Limb (tissue), 2 donors: Measurements from ENCODE around the gene TYSND1.
"Not testable (repeated sequence)": the region's sequence is repeated elsewhere in the genome, so short reads cannot be mapped to it uniquely, and the experiment has no call there.

Source experiments
- DNase-seq, 2 donors: peaks; one replicate each; pipeline ENCODE4 v3.0.0-alpha.2; 2016; ENCODE audit errors: extremely low spot score in 2 of 2

TYSND1 gene

DNA sequence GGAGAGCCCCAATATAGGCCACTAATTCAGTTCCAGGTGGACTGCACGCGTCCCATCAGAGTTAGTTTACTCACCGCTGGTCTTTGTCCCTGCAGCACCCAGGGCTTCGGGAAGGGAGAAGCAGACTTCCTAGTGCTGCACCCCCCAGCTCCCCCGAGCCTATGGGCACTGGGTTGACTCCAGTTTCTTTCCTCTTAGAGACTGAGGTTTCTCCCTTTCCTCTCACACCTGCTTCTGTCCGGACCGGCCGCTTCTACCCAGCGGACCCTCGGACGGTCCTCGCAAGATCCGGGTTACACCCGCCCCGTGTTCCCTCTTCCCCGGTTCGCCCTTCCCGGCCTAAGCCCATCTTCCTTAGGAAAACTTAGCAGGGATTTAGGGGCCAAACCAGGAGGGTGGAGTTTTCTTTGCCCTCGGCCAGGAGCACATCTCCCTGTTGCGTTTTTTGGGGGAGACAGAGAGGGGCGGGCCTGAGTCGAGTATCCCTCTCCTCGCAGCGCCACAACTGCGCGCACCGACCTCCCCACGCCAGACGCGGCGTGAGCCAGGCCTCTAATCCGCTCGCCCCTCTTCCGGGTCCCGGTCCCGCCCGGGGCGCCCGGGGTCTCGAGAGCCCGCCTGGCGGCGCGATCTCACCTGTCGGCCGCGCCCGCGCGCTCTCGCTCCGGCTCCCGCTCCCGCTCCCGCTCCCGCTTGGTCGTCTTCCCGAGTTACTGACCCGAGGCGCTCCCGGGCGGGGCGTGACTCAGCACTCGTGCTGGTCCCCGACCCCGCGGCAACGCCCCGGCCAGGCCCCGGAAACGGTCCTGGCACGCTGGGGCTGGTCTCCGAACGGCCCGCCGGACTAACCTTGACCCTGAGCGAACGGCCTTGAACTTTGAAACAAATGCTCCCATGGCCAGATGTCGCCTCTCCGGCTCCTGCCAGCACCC lies 14.1 kb downstream of the TYSND1 start, which contains the start of gene AIFM2:
Gene AIFM2 (minus strand): TSS at position 728 of the 932 bp plus-strand sequence. CDS start 8,741 bp downstream, outside the sequence.
- peak; percentile 1 to 74 for DNase-seq

DNA sequence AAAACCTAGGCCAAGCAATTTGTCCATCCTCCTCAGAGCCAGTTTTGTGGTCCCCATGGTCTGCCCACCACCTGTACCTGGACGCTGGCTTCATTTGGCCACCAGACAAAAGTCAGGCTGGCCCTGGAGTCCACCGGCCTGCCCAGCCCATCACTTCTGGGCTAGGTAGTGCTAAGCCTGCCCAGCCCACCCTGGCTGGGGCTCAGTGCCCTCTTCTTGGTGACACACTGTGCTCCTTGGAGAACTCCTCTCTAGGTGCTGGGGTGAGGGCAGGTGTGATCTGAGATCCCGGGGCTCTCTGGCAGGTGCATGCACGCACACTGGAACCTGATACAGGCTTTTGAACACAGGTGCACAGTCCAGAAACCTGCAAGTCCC lies 15.0 kb downstream of the TYSND1 start:
- no peak for DNase-seq

DNA sequence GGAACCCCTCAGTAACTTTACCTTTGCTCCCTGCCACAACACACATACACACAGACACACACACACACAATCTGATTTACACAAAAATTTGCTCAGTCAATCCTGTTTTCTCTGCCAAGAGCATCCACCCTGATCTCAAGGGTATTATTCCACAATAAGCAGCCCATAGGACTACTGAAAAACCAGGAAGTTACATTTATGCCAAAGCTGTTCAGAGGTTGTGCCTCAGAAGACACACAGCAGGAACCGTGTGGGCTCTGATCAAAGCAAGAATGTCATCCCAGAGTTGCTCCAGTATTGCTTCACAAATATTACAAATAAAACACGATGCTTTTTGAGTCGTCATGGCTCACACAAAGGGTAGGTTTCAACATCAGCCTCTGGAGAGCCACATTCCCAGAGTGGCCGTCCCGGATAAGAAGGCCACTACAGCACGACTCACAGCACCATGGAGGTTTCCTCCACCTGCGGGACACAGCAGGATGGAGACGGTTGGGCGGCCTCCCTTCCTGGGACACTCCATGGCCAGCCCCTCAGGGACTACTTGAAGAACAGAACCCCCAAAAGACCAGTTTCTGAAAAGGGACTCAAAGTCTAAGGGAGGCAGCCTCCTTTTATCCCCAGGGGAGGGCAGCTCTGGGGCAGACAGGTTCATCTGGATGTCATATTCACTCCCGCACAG lies 15.5 kb downstream of the TYSND1 start:
- DNase-seq = no peak

DNA sequence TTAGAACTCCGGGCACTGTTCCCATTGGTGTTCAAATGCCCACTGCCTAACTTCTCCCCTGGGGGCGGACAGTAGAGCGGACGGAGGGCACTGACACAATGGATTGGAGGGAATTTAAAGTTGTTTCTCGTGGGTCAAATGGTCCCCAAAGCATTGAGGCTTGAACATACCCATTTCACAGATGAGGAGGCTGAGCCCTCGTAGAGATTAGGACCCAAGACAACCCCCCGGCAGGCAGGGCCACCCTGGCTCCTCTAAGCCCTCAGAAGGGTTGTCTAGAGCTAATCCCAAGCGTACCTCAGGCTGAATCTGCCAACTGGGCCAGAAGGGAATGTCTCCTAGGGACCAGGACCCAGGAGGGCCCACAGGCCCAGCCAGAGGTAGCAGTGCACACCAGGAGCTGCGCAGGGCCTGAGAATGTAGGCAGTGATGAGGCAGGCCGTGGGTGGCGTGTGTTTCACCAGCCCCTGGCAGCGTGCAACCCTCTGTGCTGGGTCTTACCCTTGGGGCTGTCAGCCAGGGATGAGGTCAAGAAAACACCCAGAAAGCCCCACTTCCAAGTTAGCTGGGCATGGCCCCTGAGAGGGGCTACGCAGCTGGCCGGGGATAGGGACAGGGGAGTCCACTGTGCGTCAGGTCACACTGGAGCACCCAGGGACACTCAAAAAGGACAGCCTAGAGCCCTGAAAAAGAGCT lies 19.7 kb downstream of the TYSND1 start:
- DNase-seq = no peak

DNA sequence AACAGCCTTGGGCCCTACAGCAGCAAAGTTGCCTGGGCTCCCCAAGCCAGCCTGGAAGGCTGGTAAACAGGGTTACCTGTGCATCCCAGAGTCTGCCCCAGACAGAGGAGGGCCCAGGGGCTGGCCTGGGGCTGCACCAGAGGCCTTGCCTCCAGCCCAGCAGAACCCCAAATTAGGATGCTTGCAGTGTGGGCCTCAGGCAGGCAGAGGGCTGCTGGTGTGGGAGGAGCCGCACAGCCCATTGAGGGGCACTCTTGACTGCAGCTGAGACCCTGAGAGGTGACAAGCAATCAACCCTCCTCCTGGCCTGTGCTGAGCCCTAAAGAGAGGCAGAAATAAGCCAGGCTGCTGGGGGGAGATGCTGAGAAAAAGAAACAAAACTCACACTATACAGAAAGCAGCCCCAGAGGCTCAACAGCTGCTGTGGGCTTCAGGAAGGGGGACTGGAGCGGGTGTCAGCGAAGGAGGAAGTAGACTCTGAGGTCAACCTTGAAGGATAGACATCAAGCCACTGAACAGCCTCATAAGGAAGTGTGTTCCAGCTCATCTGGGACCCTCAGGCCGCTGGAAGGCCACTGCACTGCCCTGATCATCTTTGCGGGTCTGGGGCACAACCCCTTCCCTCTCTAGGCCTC lies 20.5 kb downstream of the TYSND1 start:
- DNase-seq = no peak

DNA sequence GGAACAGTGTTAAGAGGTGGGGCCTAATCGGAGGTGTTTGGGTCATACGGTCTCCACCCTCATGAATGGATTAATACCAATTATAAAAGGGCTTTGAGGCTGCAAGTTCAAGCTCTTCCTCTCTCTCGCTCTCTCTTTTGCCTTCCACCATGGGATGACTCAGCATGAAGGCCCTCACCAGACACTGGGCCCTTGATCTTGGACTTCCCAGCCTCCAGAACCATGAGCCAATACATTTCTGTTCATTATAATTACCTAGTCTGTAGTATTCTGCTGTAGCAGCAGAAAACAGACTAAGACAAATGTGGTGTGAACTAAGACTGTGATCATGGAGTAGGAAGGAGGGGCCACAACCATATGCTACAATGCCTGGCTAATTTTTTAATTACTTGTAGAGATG lies 21.6 kb downstream of the TYSND1 start:
- DNase-seq = no peak

DNA sequence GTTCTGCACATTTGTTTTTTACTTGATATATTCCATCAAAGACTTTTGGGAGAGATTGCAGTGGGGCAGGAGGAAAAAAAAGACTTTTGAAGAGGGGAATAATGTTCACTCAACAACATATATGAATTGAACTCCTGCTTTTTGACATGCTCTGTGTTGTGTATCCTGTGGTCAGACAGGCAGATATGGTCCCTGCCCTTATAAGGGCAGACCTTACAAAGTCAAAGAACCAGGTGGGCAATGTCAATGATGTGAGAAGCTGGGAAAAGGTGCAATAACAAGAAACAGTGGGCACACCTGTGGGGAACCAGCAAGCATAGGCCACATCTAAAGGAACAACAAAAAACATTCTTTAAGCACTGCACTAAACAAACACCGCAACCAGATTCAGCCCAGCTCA lies 22.1 kb downstream of the TYSND1 start:
- no peak for DNase-seq

DNA sequence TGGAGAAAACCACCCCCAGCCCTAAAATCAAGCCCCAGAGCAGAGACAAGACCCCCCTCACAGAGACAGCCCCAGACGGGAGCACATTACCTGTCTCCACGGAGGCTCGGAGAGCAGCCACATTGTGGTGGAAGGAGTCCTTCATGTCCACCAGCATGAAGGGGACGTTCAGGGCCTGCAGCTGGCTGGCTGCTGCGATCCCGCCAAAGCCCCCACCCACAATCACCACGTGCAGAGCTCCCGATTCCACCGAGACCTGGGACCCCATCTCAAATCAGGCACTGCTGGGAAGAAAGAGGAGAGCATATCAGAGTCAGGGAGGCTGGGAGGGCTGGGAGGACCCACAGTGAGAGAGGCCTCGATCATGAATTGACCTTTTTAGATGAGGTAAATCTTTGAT lies 22.7 kb downstream of the TYSND1 start:
- DNase-seq = no peak

DNA sequence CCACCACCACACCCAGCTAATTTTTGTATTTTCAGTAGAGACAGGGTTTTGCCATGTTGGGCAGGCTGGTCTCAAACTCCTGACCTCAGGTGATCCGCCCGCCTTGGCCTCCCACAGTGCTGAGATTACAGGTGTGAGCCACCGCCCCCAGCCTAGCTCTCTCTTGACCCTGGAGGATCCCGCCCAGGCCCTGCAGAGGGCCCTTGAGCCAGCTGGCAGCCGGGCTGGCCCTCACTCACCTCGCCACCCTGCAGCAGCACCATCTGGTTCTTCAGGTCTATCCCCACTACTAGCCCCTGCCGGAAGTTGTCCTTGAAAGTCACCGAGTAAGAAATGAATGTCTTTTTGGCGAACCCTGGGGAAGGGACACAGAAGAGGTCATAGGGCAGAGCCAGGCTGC lies 23.3 kb downstream of the TYSND1 start:
- DNase-seq = not testable (repeated sequence)

DNA sequence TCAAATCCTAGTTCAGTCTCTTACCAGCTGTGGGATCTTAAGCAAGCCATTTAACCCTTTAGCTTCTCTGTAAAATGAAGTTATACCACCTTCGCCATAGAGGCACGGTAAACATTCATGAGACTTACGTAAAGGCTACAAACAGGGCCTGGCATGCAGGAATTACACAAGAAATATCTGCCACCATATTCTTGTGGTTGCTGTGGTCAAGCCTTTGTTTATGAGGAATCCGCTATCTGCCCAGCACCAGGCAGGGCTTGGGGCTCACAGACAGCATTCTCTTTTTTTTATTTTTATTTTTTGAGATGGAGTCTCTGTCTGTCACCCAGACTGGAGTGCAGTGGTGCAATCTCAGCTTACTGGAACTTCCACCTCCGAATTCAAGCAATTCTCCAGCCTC lies 23.8 kb downstream of the TYSND1 start:
- DNase-seq = no peak

DNA sequence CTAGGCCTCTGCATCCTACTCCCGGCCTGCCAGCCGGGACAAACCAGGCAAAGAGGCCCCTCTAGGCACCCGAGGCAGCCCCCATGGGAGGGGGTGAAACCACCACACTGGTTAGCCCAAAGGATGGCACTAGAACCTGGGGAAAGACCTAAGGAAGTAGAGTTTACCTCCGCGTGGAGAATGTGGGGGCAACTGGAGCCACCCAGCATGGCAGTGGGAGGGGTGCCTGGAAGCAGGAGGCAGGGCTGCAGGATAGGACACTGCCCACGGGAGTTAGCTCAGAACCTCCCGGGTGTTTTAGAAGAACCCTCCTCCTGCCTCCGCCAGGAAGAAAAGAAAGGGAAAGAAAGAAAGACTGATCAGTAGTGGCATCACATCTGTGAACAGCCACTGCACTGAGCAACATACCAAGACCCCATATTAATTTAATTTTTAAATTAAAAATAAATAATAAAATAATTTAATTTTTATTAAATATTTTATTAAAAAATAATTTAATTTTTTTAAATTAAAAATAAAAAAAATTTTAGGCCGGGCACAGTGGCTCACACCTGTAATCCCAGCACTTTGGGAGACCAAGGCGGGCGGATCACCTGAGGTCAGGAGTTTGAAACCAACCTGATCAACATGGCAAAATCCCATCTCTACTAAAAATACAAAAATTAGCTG lies 25.1 kb downstream of the TYSND1 start:
- no peak for DNase-seq

DNA sequence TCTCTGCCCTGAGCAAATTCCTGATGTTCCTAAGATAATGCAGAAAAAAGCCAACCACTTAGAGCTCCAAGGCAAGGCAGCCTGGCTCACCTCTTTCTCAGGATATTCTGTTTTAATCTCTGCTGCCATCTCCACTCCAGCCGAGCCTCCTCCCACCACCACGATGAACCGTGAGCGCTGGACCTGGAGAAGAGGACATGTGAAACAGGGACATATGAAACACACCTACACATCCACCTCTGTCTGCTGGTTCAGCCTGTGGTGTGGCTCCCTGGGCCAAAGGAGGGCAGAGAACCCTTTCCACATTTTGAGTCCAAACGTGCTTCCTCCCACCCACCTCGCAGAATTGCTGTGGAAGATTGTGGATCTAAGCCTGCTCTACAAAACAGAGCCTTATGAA lies 26.1 kb downstream of the TYSND1 start:
- DNase-seq = no peak

DNA sequence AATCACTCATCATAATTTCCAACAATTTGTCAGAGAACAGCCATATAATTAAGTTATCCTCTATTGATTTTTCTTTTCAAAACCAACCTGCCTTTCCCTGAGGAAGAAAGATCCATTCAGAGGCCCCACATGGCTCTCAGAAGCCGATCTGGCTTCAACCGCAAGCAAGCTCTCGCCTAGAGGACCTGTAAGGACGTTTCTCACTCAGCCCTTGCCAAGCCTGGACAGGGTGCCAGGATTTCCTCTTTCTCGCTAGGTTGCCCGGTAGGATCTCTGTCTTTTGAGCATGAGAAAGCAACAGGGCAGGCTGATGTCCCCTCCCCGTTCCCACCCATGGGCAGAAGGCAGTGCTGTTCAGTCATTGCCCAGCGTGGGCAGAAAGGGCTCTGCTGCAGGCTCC lies 26.9 kb downstream of the TYSND1 start:
- no peak for DNase-seq

DNA sequence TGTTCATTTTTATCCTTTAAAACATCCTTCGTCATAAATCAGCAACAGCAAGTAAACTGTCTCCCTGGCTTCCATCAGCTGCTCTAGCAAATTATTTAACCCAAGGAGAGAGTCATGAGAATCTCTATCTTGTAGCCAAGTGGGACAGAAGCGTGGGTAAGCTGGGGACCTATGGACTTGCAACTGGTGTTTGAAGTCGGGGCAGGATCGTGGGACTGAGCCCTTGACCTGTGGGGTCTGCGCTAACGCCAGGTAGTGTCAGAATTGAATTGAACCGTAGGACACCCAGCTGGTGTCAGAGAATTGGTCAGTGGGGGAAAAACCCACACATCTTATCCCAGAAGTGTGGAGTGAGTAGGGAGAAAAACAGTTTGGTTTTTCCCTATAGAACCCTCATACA lies 27.3 kb downstream of the TYSND1 start:
- DNase-seq = no peak

DNA sequence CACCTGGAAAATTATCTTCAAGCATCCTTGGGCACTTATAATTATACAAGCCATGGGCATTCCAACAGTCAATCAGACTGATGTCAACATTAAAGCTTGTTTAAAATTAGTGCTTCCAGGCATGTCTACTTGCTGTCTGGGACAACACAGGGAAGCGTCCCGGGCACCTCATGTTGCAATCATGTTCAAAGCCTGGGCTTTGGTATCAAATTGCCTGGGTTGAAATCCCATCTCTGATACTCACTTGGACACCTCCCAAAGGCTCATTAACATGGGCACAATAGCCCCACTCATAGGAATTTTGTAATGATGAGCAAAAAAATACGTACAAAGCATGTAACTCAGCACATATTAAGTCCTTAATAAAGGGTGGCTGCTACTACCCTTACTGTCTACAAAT lies 28.3 kb downstream of the TYSND1 start:
- DNase-seq = no peak

DNA sequence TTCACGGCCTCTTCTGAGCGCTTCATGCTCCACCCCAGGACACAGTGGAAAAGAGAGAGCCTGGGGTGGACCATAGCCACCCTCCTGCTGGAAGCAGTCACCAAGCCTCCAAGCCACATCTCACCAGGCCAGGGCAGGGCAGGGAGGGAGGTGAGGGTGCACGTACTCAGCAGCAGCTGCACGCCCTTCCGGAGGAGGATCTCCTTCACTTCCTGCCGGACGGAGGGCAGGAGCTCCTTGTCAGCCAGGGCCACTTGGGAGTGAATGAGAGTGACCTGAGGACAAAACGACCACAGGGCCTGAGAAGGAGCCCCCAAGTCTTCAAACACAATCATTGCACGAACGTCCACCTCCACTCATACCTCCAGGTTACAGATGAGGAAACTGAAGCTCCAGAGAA lies 28.9 kb downstream of the TYSND1 start:
- no peak for DNase-seq

DNA sequence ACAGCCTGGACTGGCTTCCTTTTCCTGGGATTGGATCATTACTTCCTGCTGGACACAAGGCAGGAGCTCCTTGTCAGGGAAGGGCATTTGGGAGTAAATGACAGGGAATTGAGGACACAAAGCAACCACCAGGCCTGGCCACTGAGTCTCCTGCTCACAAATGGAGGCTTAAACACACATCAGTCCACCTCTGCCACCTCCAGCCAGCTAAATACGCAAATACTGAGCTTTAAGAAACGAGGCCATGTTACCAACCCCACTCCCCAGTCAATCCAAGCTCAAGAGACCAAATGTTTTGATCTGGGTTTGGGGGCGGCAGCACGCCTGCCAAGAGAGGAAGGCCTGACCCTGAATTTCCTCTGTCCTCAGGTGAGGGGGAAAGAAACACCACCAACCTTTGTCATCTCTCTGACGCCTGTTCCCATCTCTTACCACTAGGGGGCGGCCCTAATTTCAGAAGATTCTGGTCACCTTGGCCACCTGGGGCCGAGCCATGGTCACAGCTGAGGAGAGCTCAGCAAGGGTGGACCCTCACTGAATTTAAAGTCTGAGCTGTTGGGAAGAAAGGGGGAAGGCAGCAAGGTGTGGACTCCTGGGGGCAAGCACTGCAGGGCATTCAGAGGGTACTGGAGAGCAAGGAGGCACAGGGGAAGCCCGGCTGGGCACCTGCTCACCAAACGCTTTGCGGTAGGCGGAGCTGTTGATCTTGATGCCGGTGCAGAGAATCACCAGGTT lies 30.4 kb downstream of the TYSND1 start:
- peak in 1 of 2 donors; percentile 55 for DNase-seq

DNA sequence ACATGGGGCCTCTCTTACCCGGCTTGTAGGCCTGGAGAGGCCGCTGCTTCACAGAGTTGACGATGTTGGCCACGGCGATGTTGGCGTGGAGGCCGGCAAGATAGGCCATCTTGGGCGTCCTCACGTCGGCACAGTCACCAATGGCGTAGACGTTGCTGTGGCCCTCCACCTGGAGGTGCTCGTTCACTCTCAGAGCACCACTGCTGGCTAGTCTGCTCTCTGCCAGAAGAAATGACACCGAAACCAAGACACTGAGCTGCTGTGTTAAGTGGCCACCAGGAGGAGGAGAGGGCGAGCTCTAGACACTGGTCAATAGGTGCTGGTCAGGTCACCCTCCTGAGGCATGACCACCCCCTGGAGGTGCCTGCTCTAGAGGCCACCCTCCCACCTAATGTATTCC lies 31.6 kb downstream of the TYSND1 start:
- no peak for DNase-seq

DNA sequence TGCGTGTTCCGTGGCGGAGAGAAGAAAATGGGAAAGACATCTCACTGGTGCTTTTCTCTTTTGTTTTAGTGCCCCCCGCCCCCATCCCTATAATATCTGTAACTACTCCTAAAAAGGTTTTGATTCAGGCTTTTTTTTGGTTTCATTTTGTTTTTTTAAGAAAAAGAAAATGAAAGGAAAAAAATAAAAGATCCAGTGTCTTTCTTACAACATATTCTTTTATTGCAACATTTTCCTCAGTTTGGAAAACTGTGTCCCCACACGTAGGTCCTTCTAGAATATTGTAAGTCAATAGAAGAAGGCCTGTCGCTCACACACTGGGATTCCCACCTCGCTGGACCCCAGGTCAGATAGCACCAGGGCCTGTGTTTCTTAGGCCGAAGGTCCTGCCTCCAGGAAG lies 34.4 kb downstream of the TYSND1 start:
- DNase-seq = no peak

DNA sequence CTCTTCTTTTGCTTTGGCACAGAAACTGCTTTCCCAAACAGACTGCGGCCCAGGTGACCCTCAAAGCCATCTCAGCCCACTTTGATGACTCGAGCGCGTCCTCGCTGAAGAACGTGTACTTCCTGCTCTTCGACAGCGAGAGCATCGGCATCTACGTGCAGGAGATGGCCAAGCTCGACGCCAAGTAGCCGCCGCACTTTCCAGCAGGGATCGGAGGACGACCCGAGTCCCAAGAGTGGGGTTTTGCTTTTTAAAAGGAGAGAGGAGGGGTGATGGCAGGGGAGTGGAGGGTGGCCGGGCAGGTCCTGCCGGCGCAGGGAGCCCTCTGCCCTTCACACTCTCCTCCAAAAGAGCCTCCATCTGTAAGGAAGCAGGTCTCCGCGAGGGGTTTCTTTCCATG lies 35.0 kb downstream of the TYSND1 start:
- DNase-seq = no peak
